D721Med (cell line): ENCODE data around the gene DDX23.

ENCODE experiments used
- DNase-seq: peaks from one replicate; pipeline ENCODE4 v3.0.0; 2011; ENCODE audit warnings: low spot score; ENCODE audit not compliant: insufficient read length
- FAIRE-seq: peaks from 2 replicates; lab custom pipeline; 2011; peaks lifted over from hg19 to GRCh38; lab: Jason Lieb, UNC
- TF ChIP-seq, protein P1 (sequence below): IDR thresholded peaks from 2 replicates; pipeline ENCODE4 v1.5.1; 2012; ENCODE audit warnings: mild to moderate bottlenecking, control low read depth; ENCODE audit not compliant: insufficient read depth; ENCODE audit errors: missing control alignments

DDX23 gene

DNA sequence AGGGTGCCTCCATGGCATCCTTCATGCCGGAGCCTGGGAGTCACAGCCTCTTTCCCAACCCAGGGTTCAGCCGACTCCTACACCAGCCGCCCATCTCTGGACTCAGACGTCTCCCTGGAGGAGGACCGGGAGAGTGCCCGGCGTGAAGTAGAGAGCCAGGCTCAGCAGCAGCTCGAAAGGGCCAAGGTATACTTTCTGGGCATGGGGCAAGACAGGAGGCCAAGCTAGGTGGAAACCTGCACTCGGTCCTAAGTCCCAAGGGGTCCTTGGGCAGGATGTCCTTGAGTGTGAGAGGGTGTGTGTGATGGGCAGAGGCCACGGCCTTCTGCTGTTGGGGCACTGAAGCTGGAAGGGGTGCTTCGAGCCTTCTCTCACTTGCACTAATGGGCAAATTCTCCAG is 28.7 kb downstream of the DDX23 start:
- DNase-seq = no peak
- TF ChIP-seq, protein P1, sequence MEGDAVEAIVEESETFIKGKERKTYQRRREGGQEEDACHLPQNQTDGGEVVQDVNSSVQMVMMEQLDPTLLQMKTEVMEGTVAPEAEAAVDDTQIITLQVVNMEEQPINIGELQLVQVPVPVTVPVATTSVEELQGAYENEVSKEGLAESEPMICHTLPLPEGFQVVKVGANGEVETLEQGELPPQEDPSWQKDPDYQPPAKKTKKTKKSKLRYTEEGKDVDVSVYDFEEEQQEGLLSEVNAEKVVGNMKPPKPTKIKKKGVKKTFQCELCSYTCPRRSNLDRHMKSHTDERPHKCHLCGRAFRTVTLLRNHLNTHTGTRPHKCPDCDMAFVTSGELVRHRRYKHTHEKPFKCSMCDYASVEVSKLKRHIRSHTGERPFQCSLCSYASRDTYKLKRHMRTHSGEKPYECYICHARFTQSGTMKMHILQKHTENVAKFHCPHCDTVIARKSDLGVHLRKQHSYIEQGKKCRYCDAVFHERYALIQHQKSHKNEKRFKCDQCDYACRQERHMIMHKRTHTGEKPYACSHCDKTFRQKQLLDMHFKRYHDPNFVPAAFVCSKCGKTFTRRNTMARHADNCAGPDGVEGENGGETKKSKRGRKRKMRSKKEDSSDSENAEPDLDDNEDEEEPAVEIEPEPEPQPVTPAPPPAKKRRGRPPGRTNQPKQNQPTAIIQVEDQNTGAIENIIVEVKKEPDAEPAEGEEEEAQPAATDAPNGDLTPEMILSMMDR = no peak
- no peak for FAIRE-seq

DNA sequence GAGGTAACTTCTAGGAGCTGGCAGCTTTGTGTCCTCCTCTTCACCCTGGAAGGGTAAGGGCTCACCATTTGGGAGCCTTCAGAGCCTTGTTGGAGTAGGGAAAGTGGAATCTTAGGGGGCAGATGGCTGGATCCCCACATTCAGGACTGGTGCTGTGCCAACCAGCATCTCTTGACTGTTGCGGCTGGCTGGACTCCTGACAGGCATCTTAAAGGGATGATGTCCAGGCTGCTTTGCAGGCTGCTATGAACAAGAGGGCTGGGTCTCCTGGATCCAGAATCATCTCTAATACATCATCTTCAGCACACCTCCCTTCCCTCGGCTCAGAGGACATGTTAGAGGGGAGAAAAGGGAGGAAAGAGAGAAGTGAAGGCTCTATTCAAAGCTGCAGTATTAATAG is 29.3 kb downstream of the DDX23 start:
- FAIRE-seq = no peak
- no peak for DNase-seq
- TF ChIP-seq, protein P1 = no peak

DNA sequence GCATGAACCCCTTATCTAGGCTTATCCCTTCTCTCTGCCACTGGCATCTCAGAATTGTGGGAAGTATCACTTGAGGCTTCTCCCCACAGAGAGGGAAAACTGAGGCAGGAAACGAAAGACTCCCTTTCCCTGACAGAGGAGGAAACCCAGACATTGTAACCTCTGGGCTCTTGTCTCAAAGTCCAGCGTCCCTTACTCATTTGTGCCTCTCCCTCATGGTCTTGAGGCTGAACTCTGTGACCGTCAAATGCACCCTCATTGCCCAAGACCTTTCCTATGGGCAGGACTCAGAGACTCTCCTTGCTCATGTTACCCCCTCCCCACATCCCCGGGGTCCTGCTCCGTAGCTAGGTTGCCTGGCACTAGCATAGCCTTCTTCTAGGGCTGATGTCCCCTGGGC is 29.8 kb downstream of the DDX23 start:
- DNase-seq = no peak
- FAIRE-seq = no peak
- TF ChIP-seq, protein P1 = no peak

DNA sequence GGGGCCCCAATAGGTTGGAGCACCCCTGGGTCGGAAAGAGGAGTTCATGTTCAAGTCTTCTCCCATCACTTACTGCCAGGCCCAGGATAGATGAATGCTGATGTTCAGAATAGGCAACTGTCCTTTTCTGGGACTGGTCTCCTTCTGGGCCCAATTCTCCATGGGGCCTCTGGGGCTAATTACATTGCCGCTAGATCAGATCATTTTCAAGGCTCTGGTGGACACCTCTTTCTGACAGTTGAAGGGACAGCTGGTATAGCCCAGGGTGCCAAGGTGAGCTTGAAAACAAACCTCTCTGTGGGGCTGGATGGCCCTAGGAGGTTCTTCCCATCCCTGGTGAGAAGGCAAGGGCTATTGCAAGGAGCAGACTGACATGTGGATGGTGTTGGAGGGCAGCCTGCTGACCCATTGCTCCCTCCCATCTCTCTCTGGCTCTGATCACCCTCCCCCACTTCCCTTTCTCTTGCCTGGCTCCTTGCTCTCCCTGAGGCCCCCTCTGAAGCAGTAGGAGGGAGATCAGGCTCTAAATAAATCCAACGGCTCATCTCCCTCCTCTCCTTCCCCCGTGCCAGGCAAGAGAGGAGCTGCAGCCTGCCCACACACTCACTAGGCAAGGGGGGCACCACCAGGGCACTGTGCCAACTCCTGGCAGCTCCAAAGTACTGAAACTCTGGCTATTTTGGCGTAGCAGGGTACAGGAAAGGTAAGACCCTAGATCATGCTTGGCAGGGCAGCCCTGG is 31.8 kb downstream of the DDX23 start:
- TF ChIP-seq, protein P1 = no peak
- FAIRE-seq (no peak), DNase-seq (no peak)

DNA sequence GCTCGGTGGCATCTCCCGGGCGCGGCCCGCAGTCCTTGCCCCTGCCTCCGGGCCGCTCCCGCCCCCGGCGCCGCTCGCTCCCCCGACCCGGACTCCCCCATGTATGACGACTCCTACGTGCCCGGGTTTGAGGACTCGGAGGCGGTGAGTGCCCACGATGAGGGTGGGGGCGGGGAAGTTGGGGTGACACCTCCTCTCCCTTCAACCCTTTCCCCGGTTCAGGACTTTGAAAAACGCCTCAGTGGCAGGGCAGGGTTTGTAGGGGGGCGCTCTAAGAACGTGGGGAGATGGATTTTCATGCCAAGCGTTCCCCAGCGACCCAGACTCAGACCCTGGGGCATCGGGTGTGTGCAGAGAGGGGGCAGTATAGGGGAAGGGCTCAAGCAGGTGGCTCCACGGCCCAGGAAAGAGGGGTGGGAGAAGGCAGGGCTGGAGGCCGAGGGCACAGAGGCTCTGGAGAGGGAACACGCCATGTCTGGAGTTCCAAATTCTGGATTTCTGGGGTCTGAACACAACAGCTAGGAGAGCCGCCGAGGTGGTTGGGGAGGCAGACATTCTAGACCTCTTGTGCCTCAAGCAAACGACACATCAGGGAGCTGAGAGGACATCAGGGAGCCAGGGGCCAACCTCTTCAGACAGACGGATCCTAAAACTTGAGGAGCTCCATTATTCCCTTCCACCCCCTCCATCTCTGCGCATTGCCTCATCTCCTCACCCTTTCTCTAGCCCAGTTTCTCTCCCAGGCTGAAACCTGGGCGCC is 33.0 kb downstream of the DDX23 start:
- FAIRE-seq = no peak
- DNase-seq = no peak
- TF ChIP-seq, protein P1 = peak; percentile 62

DNA sequence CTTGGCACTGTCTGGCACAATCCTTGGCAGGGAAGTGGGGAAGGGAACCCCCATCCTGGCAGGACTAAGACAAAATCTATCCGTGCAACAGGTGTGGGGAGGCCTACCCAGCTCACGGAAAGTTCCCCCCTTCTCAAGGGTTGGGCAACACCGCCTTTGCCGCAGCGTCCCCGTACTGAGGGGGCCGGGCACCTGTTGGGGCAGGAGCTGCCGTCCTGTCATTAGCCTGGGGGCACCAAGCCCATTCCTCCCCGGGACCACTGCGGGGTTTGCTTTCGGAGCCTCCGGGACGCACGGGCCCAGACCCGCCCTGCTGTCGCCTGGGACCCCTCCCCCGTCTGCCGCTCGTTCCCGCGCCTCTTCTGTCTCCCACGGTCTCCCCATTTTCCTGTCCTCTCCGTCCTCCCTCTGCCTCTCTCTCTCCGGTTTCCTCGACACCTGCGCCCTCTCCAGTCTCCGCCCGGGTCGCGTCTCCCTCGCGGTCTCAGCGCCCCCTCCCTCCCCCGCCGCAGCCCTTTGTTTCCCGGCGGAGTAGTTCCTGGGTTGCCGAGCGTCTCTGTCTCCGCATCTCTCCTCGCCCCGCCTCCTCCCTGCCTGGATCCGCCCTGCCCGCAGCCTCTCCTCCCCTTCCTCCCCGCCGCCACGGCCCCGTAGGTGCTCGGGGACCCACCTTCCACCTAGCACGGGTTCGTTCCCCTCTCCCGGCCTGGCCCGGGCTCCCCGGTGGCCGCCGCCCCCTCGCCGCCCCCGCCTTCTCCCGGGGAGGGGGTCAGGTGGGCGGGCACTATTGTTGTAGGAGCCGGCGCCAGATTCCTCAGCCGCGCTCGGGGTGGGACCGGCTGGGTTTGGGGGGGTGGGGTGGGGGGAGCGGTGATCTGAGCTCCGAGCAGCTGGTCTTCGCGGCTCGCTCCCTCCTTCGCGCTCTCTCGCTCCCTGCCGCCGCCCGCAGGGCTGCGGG is 33.8 kb downstream of the DDX23 start, which contains the start of gene CACNB3:
CACNB3 (plus strand) TSS at position 624 of the 958 bp plus-strand sequence. CDS start 434 bp downstream, outside the sequence.
- DNase-seq (peak; percentile 80), FAIRE-seq (no peak)

More for the DNA sequence above, 33.8 kb downstream of the DDX23 start, which contains the start of gene CACNB3:
- TF ChIP-seq, protein P1 = no peak
